Thyroid gland (tissue), 4 donors: ENCODE data around the gene CLEC6A.
"Not testable (repeated sequence)": the region's sequence is repeated elsewhere in the genome, so short reads cannot be mapped to it uniquely, and the experiment has no call there.

ENCODE experiments used
- CTCF ChIP-seq, 6 experiments: fragments of 200-600 bp in 3 of 6; fragments of 450-650 bp in 3 of 6; sonication (generic) in 3 of 6; IDR thresholded peaks; one replicate each; pipeline ENCODE4 v1.5.1; 2016 to 2019; ENCODE audit warnings: antibody characterized with exemption in 6 of 6, mild to moderate bottlenecking in 2 of 6, inconsistent platforms in 1 of 6, moderate library complexity in 1 of 6
- POLR2A ChIP-seq, 2 donors: fragments of 450-650 bp; IDR thresholded peaks; one replicate each; pipeline ENCODE4 v1.6.1; 2017; ENCODE audit warnings: antibody characterized with exemption in 2 of 2, mild to moderate bottlenecking in 2 of 2, moderate library complexity in 1 of 2

DNA sequence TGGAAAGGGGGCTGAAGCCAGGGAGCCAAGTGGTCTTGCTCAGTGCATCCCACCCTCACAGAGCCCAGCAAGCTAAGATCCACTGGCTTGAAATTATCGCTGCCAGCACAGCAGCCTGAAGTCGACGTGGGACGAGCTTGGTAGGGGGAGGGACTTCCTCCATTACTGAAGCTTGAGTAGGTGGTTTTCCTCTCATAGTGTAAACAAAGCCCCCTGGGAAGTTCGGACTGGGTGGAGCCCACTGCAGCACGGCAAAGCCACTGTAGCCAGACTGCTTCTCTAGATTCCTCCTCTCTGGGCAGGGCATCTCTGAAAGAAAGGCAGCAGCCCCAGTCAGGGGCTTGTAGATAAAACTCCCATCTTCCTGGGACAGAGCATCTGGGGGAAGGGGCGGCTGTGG, 40.3 kb downstream of the CLEC6A start:
- not testable (repeated sequence) for TF ChIP-seq CTCF, POLR2A (IDR thresholded peaks at IDR 0.05)
